Endothelial cell of umbilical vein (primary cell): ENCODE results near the gene DOCK4. TPM values are rescaled to one million over a fixed set of nuclear protein-coding genes. Genes with fewer than 3 reads are reported as not detected.

Experiments used
- BruUV-seq: library from RNA; stranded (reverse); fragments of 400-500 nt; replicated peaks from 2 replicates; lab custom pipeline; 2021; lab: Mats Ljungman, UMichigan
- CTCF ChIA-PET: fragments of 300-600, 350-600 bp; sonication (Branson Sonifier 250); formaldehyde crosslinking; loops from one replicate; lab custom pipeline; 2021; ENCODE audit warnings: antibody characterized with exemption, inconsistent platforms; lab: Charles Lee
- POLR2A ChIA-PET: fragments of 300-600, 350-600 bp; sonication (Branson Sonifier 250); formaldehyde crosslinking; loops from one replicate; lab custom pipeline; 2021; ENCODE audit warnings: antibody characterized with exemption, inconsistent platforms; lab: Charles Lee
- DNase-seq: peaks from one replicate; pipeline ENCODE4 v3.0.0-alpha.2; 2011; ENCODE audit warnings: low read depth, low spot score
- FAIRE-seq: peaks from 2 replicates; lab custom pipeline; 2011; peaks lifted over from hg19 to GRCh38; lab: Jason Lieb, UNC
- H2AFZ ChIP-seq: 2 replicates; pipeline ENCODE4 v1.6.0; 2012; ENCODE audit warnings: low read depth, low read length, control low read depth, inconsistent platforms
- H3K27ac ChIP-seq: 2 replicates; pipeline ENCODE4 v1.5.1; 2011; ENCODE audit warnings: low read depth, mild to moderate bottlenecking, control low read depth, low read length, moderate library complexity; ENCODE audit not compliant: insufficient read depth
- H3K27me3 ChIP-seq, 2 experiments: 2 replicates each; pipeline versions ENCODE4 v1.6.0 to v1.6.1; 2011; ENCODE audit warnings: low read length in 2 of 2, mixed read lengths in 1 of 2; ENCODE audit not compliant: control insufficient read depth in 2 of 2, insufficient read depth in 2 of 2
- H3K36me3 ChIP-seq, 2 experiments: 2 replicates in 1 of 2; 3 replicates in 1 of 2; pipeline ENCODE4 v1.5.1; 2011; ENCODE audit warnings: low read length in 2 of 2, mild to moderate bottlenecking in 1 of 2, moderate library complexity in 1 of 2; ENCODE audit not compliant: control insufficient read depth in 2 of 2, insufficient read depth in 2 of 2; ENCODE audit errors: extremely low read depth in 1 of 2
- H3K4me1 ChIP-seq: 3 replicates; pipeline ENCODE4 v1.5.1; 2011; ENCODE audit warnings: mild to moderate bottlenecking, low read length; ENCODE audit not compliant: control insufficient read depth, insufficient read depth; ENCODE audit errors: extremely low read depth
- H3K4me2 ChIP-seq: 2 replicates; pipeline ENCODE4 v1.6.1; 2011; ENCODE audit warnings: low read length, control low read depth, mixed read lengths; ENCODE audit not compliant: insufficient read depth
- H3K4me3 ChIP-seq, 3 experiments: fragments of 200-600 bp in 1 of 3; sonication (generic), shearing (Covaris generic) in 1 of 3; replicated peaks in 1 of 3; 2 replicates each; pipeline ENCODE4 v1.5.1; 2011 to 2016; ENCODE audit warnings: control low read depth in 3 of 3, low read length in 3 of 3, mild to moderate bottlenecking in 2 of 3, inconsistent platforms in 1 of 3, low read depth in 1 of 3, moderate library complexity in 1 of 3; ENCODE audit not compliant: insufficient read depth in 1 of 3
- H3K79me2 ChIP-seq: 2 replicates; pipeline ENCODE4 v1.6.0; 2012; ENCODE audit warnings: low read length, inconsistent platforms; ENCODE audit not compliant: control insufficient read depth, insufficient read depth
- H3K9ac ChIP-seq: replicated peaks from 2 replicates; pipeline ENCODE3; 2011; ENCODE audit warnings: low read length, control low read depth; ENCODE audit not compliant: insufficient read depth; ENCODE audit errors: extremely low read depth
- H3K9me1 ChIP-seq: replicated peaks from 3 replicates; pipeline ENCODE4 v1.6.0; 2011; ENCODE audit warnings: mild to moderate bottlenecking, low read length; ENCODE audit not compliant: control insufficient read depth, insufficient read depth; ENCODE audit errors: extremely low read depth
- H3K9me3 ChIP-seq: replicated peaks from 2 replicates; pipeline ENCODE4 v1.5.1; 2012; ENCODE audit warnings: low read length, inconsistent platforms; ENCODE audit not compliant: control insufficient read depth, insufficient read depth
- H4K20me1 ChIP-seq: replicated peaks from 2 replicates; pipeline ENCODE3; 2011; ENCODE audit warnings: mild to moderate bottlenecking, low read length; ENCODE audit not compliant: control insufficient read depth, insufficient read depth; ENCODE audit errors: extremely low read depth
- CTCF ChIP-seq, 2 donors: IDR thresholded peaks; 1 replicate in 1 of 2; 2 replicates in 1 of 2; pipeline ENCODE4 v1.5.1; 2011; ENCODE audit warnings: low read length in 2 of 2, mild to moderate bottlenecking in 2 of 2, moderate library complexity in 2 of 2, control low read depth in 1 of 2, inconsistent platforms in 1 of 2, low read depth in 1 of 2; ENCODE audit not compliant: insufficient read depth in 1 of 2; ENCODE audit errors: extremely low read depth in 1 of 2
- EZH2 ChIP-seq: IDR thresholded peaks from 2 replicates; pipeline ENCODE4 v1.6.1; 2012; ENCODE audit warnings: borderline replicate concordance, low read depth, mild to moderate bottlenecking, moderate library complexity, low read length, inconsistent platforms; ENCODE audit not compliant: severe bottlenecking
- FOS ChIP-seq: IDR thresholded peaks from 2 replicates; pipeline ENCODE4 v1.6.1; 2011; ENCODE audit warnings: mild to moderate bottlenecking, low read length, moderate library complexity, borderline replicate concordance; ENCODE audit not compliant: insufficient read depth
- GATA2 ChIP-seq: IDR thresholded peaks from 2 replicates; pipeline ENCODE4 v1.7.0; 2011; ENCODE audit warnings: low read depth, mild to moderate bottlenecking, moderate library complexity, mixed read lengths, low read length; ENCODE audit not compliant: insufficient read length, insufficient read depth
- JUN ChIP-seq: IDR thresholded peaks from 2 replicates; pipeline ENCODE4 v1.6.1; 2011; ENCODE audit warnings: borderline replicate concordance, low read depth; ENCODE audit not compliant: insufficient read length, insufficient read depth
- MAX ChIP-seq: IDR thresholded peaks from 2 replicates; pipeline ENCODE4 v1.6.1; 2011; ENCODE audit not compliant: insufficient read depth, insufficient read length
- MYC ChIP-seq: IDR thresholded peaks from one replicate; pipeline ENCODE4 v1.6.1; 2011; ENCODE audit warnings: mild to moderate bottlenecking, low read depth, low read length
- POLR2AphosphoS5 ChIP-seq: IDR thresholded peaks from 2 replicates; pipeline ENCODE4 v1.6.1; 2012; ENCODE audit warnings: low read depth, mild to moderate bottlenecking, control low read depth, low read length, moderate library complexity; ENCODE audit not compliant: insufficient read depth
- dilution Hi-C: fragments of 300-500 bp; cut with MboI; formaldehyde crosslinking; loops from one replicate; pipeline ENCODE4 v1.15.0; 2019; ENCODE audit warnings: low sequenced_read_pairs; ENCODE audit not compliant: extremely low pct_ligation_motif_present
- intact Hi-C: fragments of 100-400 bp; cut with micrococcal nuclease; formaldehyde crosslinking; loops from one replicate; pipeline ENCODE4 v1.10.0; 2022
- polyA plus RNA-seq, 4 experiments: library from polyadenylated mRNA; depleted of rRNA in 3 of 4; stranded (reverse) in 3 of 4; unstranded in 1 of 4; fragments of >200 nt; gene quantifications; 2 replicates each; pipeline versions ENCODE4 v1.2.1 to v1.2.3, GENCODE V29; 2011 to 2012; ENCODE audit warnings: missing spikeins in 1 of 4
- total RNA-seq: library from RNA; stranded (reverse); gene quantifications from 2 replicates; pipeline ENCODE4 v1.2.3, GENCODE V29; 2021

Gene DOCK4
- total and polyA plus RNA-seq, 2 donors (not counting 3 experiments of a cell fraction or from before 2014, with no cell fraction given) = 47.4 to 164 TPM

- ChIA-PET CTCF (no interaction called here), POLR2A (no interaction called here)
- Histone ChIP-seq H3K9ac (no peak overlapping the region), H3K4me3 (no peak overlapping the region), H3K4me2 (no peak overlapping the region), H3K9me3 (no peaks in the 10 kb centered on the region), H3K9me1 (no peaks in the 10 kb centered on the region), H2AFZ (no peak overlapping the region), H4K20me1 (no peaks in the 10 kb centered on the region), H3K4me1 (peaks cover 2% of the 10 kb centered on the region), H3K27me3 (no peaks in the 10 kb centered on the region), H3K36me3 (no peaks in the 10 kb centered on the region), H3K79me2 (no peaks in the 10 kb centered on the region), H3K27ac (no peak overlapping the region)
- FAIRE-seq (no peak), DNase-seq (no peak)
- dilution Hi-C loops (no loop called here), intact Hi-C loops (no loop called here)
- TF ChIP-seq FOS = no peak
- TF ChIP-seq MYC = no peak
- TF ChIP-seq JUN = no peak
- no peak for TF ChIP-seq POLR2AphosphoS5
- TF ChIP-seq CTCF (IDR thresholded peaks at IDR 0.05; ENCODE audit: extremely low read depth in 1 of 2, insufficient read depth in 1 of 2, low read depth in 1 of 2, low read length in 2 of 2) = no peak
- TF ChIP-seq MAX = no peak
- no TSS peak for BruUV-seq
These were observed 525.0 kb downstream of the DOCK4 start for GRCh38 chr7:111681242-111681641.

- dilution Hi-C loops = no loop called here
- ChIA-PET CTCF (no interaction called here), POLR2A (no interaction called here)
- Histone ChIP-seq H3K4me3 (no peak overlapping the region), H3K27me3 (peaks cover 0 to 2% of the 10 kb centered on the region in 2 experiments), H3K9me3 (no peaks in the 10 kb centered on the region), H3K4me2 (no peak overlapping the region), H2AFZ (no peak overlapping the region), H3K36me3 (no peaks in the 10 kb centered on the region), H3K9me1 (no peaks in the 10 kb centered on the region), H3K79me2 (no peaks in the 10 kb centered on the region), H4K20me1 (no peaks in the 10 kb centered on the region), H3K4me1 (peaks cover 2% of the 10 kb centered on the region), H3K9ac (no peak overlapping the region), H3K27ac (no peak overlapping the region)
- TF ChIP-seq EZH2 = no peak
- no peak for TF ChIP-seq FOS
- TF ChIP-seq CTCF (IDR thresholded peaks at IDR 0.05; ENCODE audit: extremely low read depth in 1 of 2, insufficient read depth in 1 of 2, low read depth in 1 of 2, low read length in 2 of 2) = no peak
- TF ChIP-seq MAX = no peak
- TF ChIP-seq MYC = no peak
- no peak for TF ChIP-seq POLR2AphosphoS5
- no peak for TF ChIP-seq GATA2
- intact Hi-C loops = no loop called here
- BruUV-seq = no TSS peak
- DNase-seq (no peak), FAIRE-seq (no peak)
These were observed 527.2 kb downstream of the DOCK4 start for GRCh38 chr7:111678986-111679385.
